RWPE1 (cell line): ENCODE measurements around the gene ZKSCAN5.

Experiments used
- CTCF ChIA-PET: fragments of 350-600 bp; sonication (Branson Sonifier 250); formaldehyde crosslinking; extraction: SDS; loops from one replicate; lab custom pipeline; 2021; lab: Yijun Ruan, JAX
- POLR2A ChIA-PET: fragments of 400-600 bp; formaldehyde crosslinking; extraction: SDS; loops from one replicate; lab custom pipeline; 2020; ENCODE audit warnings: antibody characterized with exemption; ENCODE audit not compliant: low non-redundant PET; lab: Yijun Ruan, JAX
- DNase-seq: peaks from one replicate; pipeline ENCODE4 v3.0.0; 2012; ENCODE audit warnings: low spot score
- H3K27ac ChIP-seq: fragments of 450-650 bp; 2 replicates; pipeline ENCODE4 v1.5.1; 2017
- CTCF ChIP-seq: fragments of 450-650 bp; conservative IDR thresholded peaks from 2 replicates; pipeline ENCODE4 v1.5.1; 2017; ENCODE audit warnings: low read depth, mild to moderate bottlenecking

ZKSCAN5 gene

GRCh38 chr7:99473315-99473596, 31.2 kb upstream of the ZKSCAN5 start:
- CTCF ChIA-PET: interaction anchor here (0.6 kb wide), 1 partner anchor 1327 kb away, joined by 4 read pairs; no protein-coding TSS in a partner anchor
- no peak for TF ChIP-seq CTCF
- POLR2A ChIA-PET: interaction anchor here (0.6 kb wide), 1 partner anchor 31 kb away, joined by 6 read pairs; no protein-coding TSS in a partner anchor
- peak; percentile 82 for DNase-seq
- peak overlapping the region; percentile 96 for H3K27ac ChIP-seq

DNA sequence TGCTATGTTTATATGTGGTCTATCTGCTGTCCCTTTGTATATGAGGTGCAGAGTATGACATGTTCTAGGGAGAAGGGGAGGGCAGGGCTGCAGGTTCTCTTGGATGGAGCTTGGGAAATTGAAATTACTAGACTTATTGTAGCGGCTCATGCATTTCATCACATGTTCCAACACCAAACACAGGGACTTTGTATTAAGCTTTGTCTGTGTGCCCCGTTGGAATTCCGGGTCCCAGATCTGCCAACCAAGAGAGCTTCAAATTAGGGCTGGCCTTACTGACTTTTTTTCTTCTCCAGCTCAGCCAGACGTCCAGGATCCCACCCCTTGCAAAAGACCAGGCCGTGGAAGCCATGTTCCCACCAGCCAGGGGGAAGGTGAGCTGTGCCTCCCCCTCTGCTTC, 28.4 kb upstream of the ZKSCAN5 start:
- TF ChIP-seq CTCF: no peak
- DNase-seq: no peak
- CTCF ChIA-PET: interaction anchor here (0.6 kb wide), 1 partner anchor 102 kb away, joined by 3 read pairs; no protein-coding TSS in a partner anchor
- H3K27ac ChIP-seq: 0 out of 2 replicates have a peak overlapping the region, but pooled peaks have one; percentile 21
- POLR2A ChIA-PET: interaction anchor here (0.7 kb wide), 1 partner anchor 440 kb away, joined by 5 read pairs; no protein-coding TSS in a partner anchor

DNA sequence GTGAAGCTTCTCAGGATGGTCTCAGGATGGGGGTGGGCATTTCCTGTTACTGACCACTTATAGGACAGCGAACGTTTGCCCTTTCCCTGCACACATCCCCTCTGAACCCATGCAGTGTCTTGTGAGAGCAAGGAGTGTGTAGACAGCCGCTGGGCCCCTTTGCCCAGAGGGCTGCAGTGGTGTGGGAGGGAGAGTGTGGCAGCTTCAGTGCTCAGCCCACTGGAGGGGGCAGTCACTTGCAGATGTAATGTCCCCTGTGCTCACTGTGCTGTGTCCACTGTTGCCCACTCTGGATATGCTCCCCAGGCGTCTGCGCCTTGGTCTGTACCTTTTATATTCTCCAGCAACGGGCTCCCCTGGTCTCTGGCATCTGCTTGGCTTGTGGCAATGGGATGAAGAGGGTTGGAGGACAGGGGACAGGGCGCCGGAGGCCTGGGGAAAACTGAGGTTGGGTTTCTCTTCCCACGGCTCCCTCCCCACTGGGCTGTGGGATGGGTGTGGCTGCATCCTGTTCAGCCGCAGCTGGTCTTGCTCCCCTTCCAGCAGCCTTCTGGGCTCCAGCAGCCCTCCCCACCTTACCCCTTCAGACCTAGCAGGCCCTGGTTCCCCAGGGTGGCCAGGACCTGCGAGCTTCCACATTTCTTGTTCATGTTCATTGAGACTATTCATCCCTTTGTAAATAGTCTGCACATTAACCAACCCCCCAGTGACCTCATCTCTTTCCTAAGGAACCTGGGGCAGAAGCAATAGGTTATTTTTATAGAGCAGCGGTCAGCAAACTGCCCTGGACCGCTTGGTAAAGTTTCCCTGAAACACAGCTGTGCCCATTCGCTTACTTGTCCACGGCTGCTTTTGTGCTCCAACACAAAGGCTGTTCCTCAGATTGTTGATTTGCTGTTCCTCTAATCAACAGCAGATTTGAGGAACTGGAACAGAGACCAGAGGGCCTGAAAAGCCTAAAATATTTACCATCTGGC, 25.7 kb upstream of the ZKSCAN5 start:
- no peak for DNase-seq
- no peak for TF ChIP-seq CTCF
- ChIA-PET CTCF (no interaction called here), POLR2A (no interaction called here)
- H3K27ac ChIP-seq: peak overlapping the region; percentile 47

- DNase-seq: no peak
- no peak for TF ChIP-seq CTCF
- H3K27ac ChIP-seq: peak overlapping the region; percentile 70
- CTCF ChIA-PET: interaction anchor here (1.0 kb wide), 1 partner anchor 11 kb away, joined by 3 read pairs; no protein-coding TSS in a partner anchor
- POLR2A ChIA-PET: no interaction called here
These were observed 19.4 kb upstream of the ZKSCAN5 start for GRCh38 chr7:99485094-99485493.

DNA sequence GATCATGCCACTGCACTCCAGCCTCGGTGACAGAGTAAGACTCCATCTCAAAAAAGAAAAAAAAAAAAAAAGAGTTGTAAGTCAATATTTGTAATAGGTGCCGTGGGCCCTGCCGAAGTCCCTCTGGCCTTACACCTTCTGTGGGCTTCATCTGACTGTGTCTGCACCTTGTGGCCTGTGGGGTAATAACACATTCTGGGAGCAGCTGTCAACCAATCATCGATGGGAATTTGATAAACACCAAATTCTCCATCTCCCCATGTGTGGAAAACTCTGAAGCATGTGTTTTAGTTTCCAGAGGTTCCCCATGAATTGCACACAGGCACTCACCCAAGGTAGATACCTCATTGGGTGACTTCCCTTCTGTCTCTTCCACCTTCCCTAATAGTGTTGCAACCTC, 15.2 kb upstream of the ZKSCAN5 start:
- CTCF ChIA-PET: no interaction called here
- no peak for DNase-seq
- 0 out of 2 replicates have a peak overlapping the region, but pooled peaks have one; percentile 1 for H3K27ac ChIP-seq
- POLR2A ChIA-PET: no interaction called here
- no peak for TF ChIP-seq CTCF

- no peak overlapping the region for H3K27ac ChIP-seq
- POLR2A ChIA-PET: no interaction called here
- no peak for TF ChIP-seq CTCF
- CTCF ChIA-PET: no interaction called here
- DNase-seq: no peak
These were observed 13.6 kb upstream of the ZKSCAN5 start for GRCh38 chr7:99490878-99491277.
